Gastroesophageal sphincter (tissue), 4 donors: ENCODE measurements around the gene DNAAF3. TPM values are rescaled to one million over a fixed set of nuclear protein-coding genes. Genes with fewer than 3 reads are reported as not detected.

ENCODE experiments used
- ATAC-seq: fragments of 150-250 bp; one replicate; pipeline ENCODE4 v1.9.1; 2016; ENCODE audit warnings: mild to moderate bottlenecking, moderate library complexity
- H3K27ac ChIP-seq, 4 donors: fragments of 200-600 bp; sonication (generic) in 3 of 4; 1 replicate in 3 of 4; 2 replicates in 1 of 4; pipeline ENCODE4 v1.5.1; 2016 to 2019
- H3K27me3 ChIP-seq: fragments of 200-600 bp; sonication (generic); one replicate; pipeline ENCODE4 v1.5.1; 2019
- H3K36me3 ChIP-seq, 2 donors: fragments of 200-600 bp; sonication (generic); one replicate each; pipeline ENCODE4 v1.5.1; 2019; ENCODE audit warnings: control low read depth in 1 of 2
- H3K4me1 ChIP-seq, 3 donors: fragments of 200-600 bp; sonication (generic); 1 replicate in 2 of 3; 2 replicates in 1 of 3; pipeline ENCODE4 v1.5.1; 2016 to 2019; ENCODE audit warnings: control low read depth in 2 of 3
- H3K4me3 ChIP-seq, 2 donors: fragments of 200-600 bp; sonication (generic); one replicate each; pipeline ENCODE4 v1.5.1; 2019; ENCODE audit warnings: mild to moderate bottlenecking in 1 of 2, moderate library complexity in 1 of 2
- H3K9me3 ChIP-seq, 3 donors: fragments of 200-600 bp; sonication (generic); one replicate each; pipeline ENCODE4 v1.5.1; 2017 to 2019; ENCODE audit warnings: control low read depth in 2 of 3
- CTCF ChIP-seq, 4 experiments: fragments of 200-600 bp in 2 of 4; fragments of 450-650 bp in 2 of 4; sonication (generic) in 1 of 4; IDR thresholded peaks; one replicate each; pipeline ENCODE4 v1.5.1; 2017 to 2019; ENCODE audit warnings: antibody characterized with exemption in 4 of 4, mild to moderate bottlenecking in 2 of 4, moderate library complexity in 2 of 4
- EP300 ChIP-seq: sonication (generic); formaldehyde crosslinking; IDR thresholded peaks from one replicate; pipeline ENCODE4 v1.6.1; 2017; ENCODE audit warnings: antibody characterized with exemption, mild to moderate bottlenecking
- POLR2A ChIP-seq, 2 donors: fragments of 450-650 bp; IDR thresholded peaks; one replicate each; pipeline ENCODE4 v1.6.1; 2017; ENCODE audit warnings: antibody characterized with exemption in 2 of 2, mild to moderate bottlenecking in 2 of 2, moderate library complexity in 1 of 2
- POLR2AphosphoS5 ChIP-seq: sonication (generic); formaldehyde crosslinking; IDR thresholded peaks from one replicate; pipeline ENCODE4 v1.6.1; 2017; ENCODE audit warnings: antibody characterized with exemption
- WGBS, 2 donors: methylation state at CpG; one replicate each; pipeline ENCODE4 v1.1.5; 2018; ENCODE audit warnings: low coverage in 1 of 2; 5-methylcytosine and 5-hydroxymethylcytosine counted together
- total RNA-seq, 4 donors: library from RNA; depleted of rRNA; stranded (reverse); fragments of >200 nt; gene quantifications; one replicate each; pipeline ENCODE4 v1.1.0, GENCODE V29; 2016

Gene DNAAF3
- total RNA-seq, 4 donors from 2014 or later: 0.42 to 0.52 TPM; not detected in 2

DNA sequence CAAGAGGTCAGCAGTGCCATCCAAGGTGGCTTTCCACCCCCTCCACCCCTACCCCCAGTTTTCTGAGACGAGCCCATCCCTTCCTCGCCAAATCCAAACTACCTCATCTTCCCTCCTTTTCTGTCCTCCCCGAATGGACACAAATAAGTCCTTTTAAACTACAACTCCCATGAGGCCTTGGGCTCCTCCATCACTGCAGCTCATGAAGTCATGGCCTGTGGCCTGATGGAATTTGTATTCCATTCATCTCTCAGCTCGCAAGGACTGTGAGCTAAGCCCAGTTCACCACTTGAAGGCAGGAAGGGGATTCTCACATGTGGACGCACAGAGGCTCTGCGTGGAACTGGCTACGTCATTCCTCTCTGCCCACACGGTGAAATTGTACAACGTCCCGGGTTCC, 30.4 kb upstream of the DNAAF3 start:
- Histone ChIP-seq H3K9me3 (no peaks in the 10 kb centered on the region), H3K4me3 (no peak overlapping the region), H3K36me3 (no peaks in the 10 kb centered on the region), H3K4me1 (no peaks in the 10 kb centered on the region), H3K27ac (no peak overlapping the region), H3K27me3 (peaks cover 78% of the 10 kb centered on the region)
- WGBS, 2 donors: 49 to 74% methylated on average over 3 of the region's 10 CpGs
- TF ChIP-seq POLR2AphosphoS5 (no peak), POLR2A (IDR thresholded peaks at IDR 0.05) (no peak), EP300 (no peak), CTCF (IDR thresholded peaks at IDR 0.05) (no peak)
- no peak for ATAC-seq

GRCh38 chr19:55193481-55193880, 27.1 kb upstream of the DNAAF3 start:
- H3K27ac ChIP-seq: no peak overlapping the region
- H3K36me3 ChIP-seq: no peaks in the 10 kb centered on the region
- H3K4me3 ChIP-seq: no peak overlapping the region
- no peaks in the 10 kb centered on the region for H3K4me1 ChIP-seq
- peaks cover 61% of the 10 kb centered on the region for H3K27me3 ChIP-seq
- TF ChIP-seq EP300: no peak
- no peak for ATAC-seq
- no peaks in the 10 kb centered on the region for H3K9me3 ChIP-seq
- WGBS, 2 donors: 77 to 100% methylated on average over 1 to 9 of the region's 12 CpGs

DNA sequence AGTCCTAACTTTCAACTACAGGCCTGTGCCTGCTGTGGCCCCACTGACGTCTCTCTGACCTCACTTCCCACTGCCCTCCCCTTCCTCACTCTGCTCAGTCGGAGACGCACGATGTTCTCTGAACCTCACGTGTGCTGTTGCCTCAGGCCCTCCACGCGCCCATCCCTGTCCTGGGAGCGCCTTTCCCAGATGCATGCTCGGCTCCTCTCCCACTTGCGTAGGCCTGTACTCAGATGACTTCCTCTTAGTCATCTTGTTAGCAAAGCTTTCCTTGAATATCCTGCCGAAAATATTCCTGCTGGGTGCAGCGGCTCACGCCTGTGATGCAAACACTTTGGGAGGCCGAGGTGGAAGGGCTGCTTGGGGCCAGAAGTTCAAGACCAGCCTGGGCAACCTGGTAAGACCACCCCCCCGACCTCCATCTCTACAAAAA, 23.0 kb upstream of the DNAAF3 start:
- H3K4me3 ChIP-seq: no peak overlapping the region
- peak overlapping the region in 1 of 4 donors; percentile 24 for H3K27ac ChIP-seq
- ATAC-seq: peak; percentile 82
- H3K36me3 ChIP-seq: no peaks in the 10 kb centered on the region
- no peaks in the 10 kb centered on the region for H3K9me3 ChIP-seq
- WGBS, 2 donors: 20 to 57% methylated on average over 1 to 14 of the region's 15 CpGs
- peaks cover 61% of the 10 kb centered on the region for H3K27me3 ChIP-seq
- H3K4me1 ChIP-seq: no peaks in the 10 kb centered on the region
- no peak for TF ChIP-seq CTCF (IDR thresholded peaks at IDR 0.05)
- TF ChIP-seq EP300: no peak
- no peak for TF ChIP-seq POLR2A (IDR thresholded peaks at IDR 0.05)
- no peak for TF ChIP-seq POLR2AphosphoS5

GRCh38 chr19:55188625-55189024, 22.2 kb upstream of the DNAAF3 start:
- peaks cover 61% of the 10 kb centered on the region for H3K27me3 ChIP-seq
- TF ChIP-seq CTCF (IDR thresholded peaks at IDR 0.05) (no peak), EP300 (no peak), POLR2A (IDR thresholded peaks at IDR 0.05) (no peak), POLR2AphosphoS5 (no peak)

GRCh38 chr19:55186080-55186479, 19.7 kb upstream of the DNAAF3 start:
- WGBS, 2 donors: no CpG with 5 or more reads among the region's 12 CpGs
- H3K4me3 ChIP-seq: no peak overlapping the region
- peaks cover 62% of the 10 kb centered on the region for H3K27me3 ChIP-seq
- H3K4me1 ChIP-seq: no peaks in the 10 kb centered on the region
- no peaks in the 10 kb centered on the region for H3K9me3 ChIP-seq
- TF ChIP-seq POLR2AphosphoS5 (no peak), EP300 (no peak), POLR2A (IDR thresholded peaks at IDR 0.05) (no peak), CTCF (IDR thresholded peaks at IDR 0.05) (no peak)
- no peaks in the 10 kb centered on the region for H3K36me3 ChIP-seq
- no peak overlapping the region for H3K27ac ChIP-seq
- no peak for ATAC-seq

More at GRCh38 chr19:55188625-55189024, 22.2 kb upstream of the DNAAF3 start:
- Histone ChIP-seq H3K9me3 (no peaks in the 10 kb centered on the region), H3K36me3 (no peaks in the 10 kb centered on the region), H3K27ac (peak overlapping the region in 1 of 4 donors; percentile 24), H3K4me1 (no peaks in the 10 kb centered on the region), H3K4me3 (no peak overlapping the region)
- no peak for ATAC-seq
- WGBS, 2 donors: 61 to 71% methylated on average over 6 to 8 of the region's 8 CpGs
